ENCODE results near the gene KRT81. TPM values are rescaled to one million over a fixed set of nuclear protein-coding genes. Genes with fewer than 3 reads are reported as not detected.

The KRT81 gene
- polyA plus RNA-seq, 3 donors, result not detected

GRCh38 chr12:52324153-52324444 lies 32.8 kb upstream of the KRT81 start:
- H3K27ac ChIP-seq (ENCODE audit: low read depth in 1 of 2, low read length in 2 of 2), result no peak overlapping the region
- H3K4me1 ChIP-seq (ENCODE audit: control insufficient read depth in 1 of 2, insufficient read depth in 2 of 2, low read length in 2 of 2), result no peaks in the 10 kb centered on the region
- intact Hi-C loops (cut with micrococcal nuclease), result no loop called here
- H3K79me2 ChIP-seq (ENCODE audit: insufficient read depth, low read length), result no peaks in the 10 kb centered on the region
- no peaks in the 10 kb centered on the region for H3K9me3 ChIP-seq (replicated peaks in 1 of 2; ENCODE audit: control insufficient read depth in 1 of 2, insufficient read depth in 1 of 2, low read length in 2 of 2)
- peaks cover 0 to 22% of the 10 kb centered on the region in 2 donors for H3K27me3 ChIP-seq (ENCODE audit: control insufficient read depth in 2 of 2, insufficient read depth in 2 of 2, low read length in 2 of 2)
- no peak overlapping the region for H3K4me3 Mint-ChIP-seq
- H3K9ac ChIP-seq (ENCODE audit: insufficient read depth, low read length, poor library complexity, severe bottlenecking), result no peak overlapping the region
- WGBS (ENCODE audit: insufficient coverage), result 93% methylated on average over 3 of the region's 3 CpGs
- no peak for TF ChIP-seq CTCF (IDR thresholded peaks at IDR 0.05)
- no peaks in the 10 kb centered on the region for H3K36me3 Mint-ChIP-seq
- H3K4me3 ChIP-seq (replicated peaks in 1 of 3; ENCODE audit: low read depth in 2 of 3, low read length in 3 of 3), result no peak overlapping the region
- no peak overlapping the region for H2AFZ ChIP-seq (ENCODE audit: insufficient read depth, low read depth, low read length, poor library complexity, severe bottlenecking)
- H3K27me3 Mint-ChIP-seq (ENCODE audit: low read depth in 3 of 3), result peaks cover 23 to 56% (median 24%) of the 10 kb centered on the region in 3 donors
- peaks cover 0 to 2% (median 0%) of the 10 kb centered on the region in 7 donors for H3K9me3 Mint-ChIP-seq
- H4K20me1 ChIP-seq (ENCODE audit: insufficient read depth, low read length), result no peaks in the 10 kb centered on the region
- DNase-seq, result no peak
- H3K27ac Mint-ChIP-seq, result no peak overlapping the region
- peaks cover 4% of the 10 kb centered on the region for H3K4me1 Mint-ChIP-seq
- H3K36me3 ChIP-seq (replicated peaks in 1 of 2; ENCODE audit: control insufficient read depth in 1 of 2, insufficient read depth in 2 of 2, low read length in 2 of 2), result no peaks in the 10 kb centered on the region
- no peak overlapping the region for H3K4me2 ChIP-seq (replicated peaks; ENCODE audit: extremely low read depth, low read length, poor library complexity, severe bottlenecking)

GRCh38 chr12:52323416-52324152 lies 32.2 kb upstream of the KRT81 start:
- no peaks in the 10 kb centered on the region for H4K20me1 ChIP-seq (ENCODE audit: insufficient read depth, low read length)
- H3K27ac ChIP-seq (ENCODE audit: low read depth in 1 of 2, low read length in 2 of 2), result no peak overlapping the region
- 92% methylated on average over 7 of the region's 10 CpGs for WGBS (ENCODE audit: insufficient coverage)
- Mint-ChIP-seq H3K27me3 (ENCODE audit: low read depth in 3 of 3) (peaks cover 26 to 61% (median 27%) of the 10 kb centered on the region in 3 donors), H3K9me3 (peaks cover 0 to 2% (median 0%) of the 10 kb centered on the region in 7 donors), H3K27ac (no peak overlapping the region), H3K4me1 (peaks cover 4% of the 10 kb centered on the region), H3K36me3 (no peaks in the 10 kb centered on the region), H3K4me3 (no peak overlapping the region)
- H3K9me3 ChIP-seq (replicated peaks in 1 of 2; ENCODE audit: control insufficient read depth in 1 of 2, insufficient read depth in 1 of 2, low read length in 2 of 2), result no peaks in the 10 kb centered on the region
- H3K4me3 ChIP-seq (replicated peaks in 1 of 3; ENCODE audit: low read depth in 2 of 3, low read length in 3 of 3), result no peak overlapping the region
- intact Hi-C loops (cut with micrococcal nuclease), result no loop called here
- H3K36me3 ChIP-seq (replicated peaks in 1 of 2; ENCODE audit: control insufficient read depth in 1 of 2, insufficient read depth in 2 of 2, low read length in 2 of 2), result no peaks in the 10 kb centered on the region
- no peak overlapping the region for H3K9ac ChIP-seq (ENCODE audit: insufficient read depth, low read length, poor library complexity, severe bottlenecking)
- no peaks in the 10 kb centered on the region for H3K4me1 ChIP-seq (ENCODE audit: control insufficient read depth in 1 of 2, insufficient read depth in 2 of 2, low read length in 2 of 2)
- H3K4me2 ChIP-seq (replicated peaks; ENCODE audit: extremely low read depth, low read length, poor library complexity, severe bottlenecking), result no peak overlapping the region
- no peak for DNase-seq
- H3K27me3 ChIP-seq (ENCODE audit: control insufficient read depth in 2 of 2, insufficient read depth in 2 of 2, low read length in 2 of 2), result peaks cover 0 to 22% of the 10 kb centered on the region in 2 donors
- TF ChIP-seq CTCF (IDR thresholded peaks at IDR 0.05), result no peak
- H3K79me2 ChIP-seq (ENCODE audit: insufficient read depth, low read length), result no peaks in the 10 kb centered on the region
- no peak overlapping the region for H2AFZ ChIP-seq (ENCODE audit: insufficient read depth, low read depth, low read length, poor library complexity, severe bottlenecking)

All from CD14-positive monocyte (primary cell).